ENCODE results near the gene TDP1.

TDP1 gene

DNA sequence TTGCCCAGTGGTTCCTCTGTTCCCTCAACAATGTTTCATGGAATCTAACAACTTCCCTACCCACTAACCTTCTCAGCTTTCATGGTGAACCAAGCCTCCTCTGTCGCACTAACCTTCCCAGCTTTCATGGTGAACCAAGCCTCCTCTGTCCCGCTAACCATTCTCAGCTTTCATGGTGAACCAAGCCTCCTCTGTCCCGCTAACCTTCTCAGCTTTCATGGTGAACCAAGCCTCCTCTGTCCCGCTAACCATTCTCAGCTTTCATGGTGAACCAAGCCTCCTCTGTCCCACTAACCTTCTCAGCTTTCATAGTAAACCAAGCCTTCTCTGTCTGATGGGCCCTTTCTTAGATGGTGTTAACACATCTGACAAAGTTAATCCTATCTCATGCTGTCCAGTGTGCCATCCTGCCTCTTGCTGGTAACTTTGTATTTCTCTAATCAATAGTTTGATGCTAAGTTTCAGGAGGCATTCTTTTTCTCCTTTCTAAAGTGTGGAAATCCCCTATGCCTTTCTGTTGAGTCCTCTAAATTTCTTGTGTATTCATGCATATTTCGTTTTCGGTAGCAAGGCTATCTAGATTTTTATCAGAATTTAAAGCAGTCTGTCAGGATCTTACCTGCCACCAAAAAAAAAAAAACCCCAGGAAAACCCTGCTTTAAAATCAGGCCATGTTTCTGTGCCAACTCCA lies 79.3 kb downstream of the TDP1 start:
- no peak for TF ChIP-seq CTCF (IDR thresholded peaks at IDR 0.05; ENCODE audit: low read depth, low read length, missing control alignments)
- DNase-seq (ENCODE audit: low read depth), result no peak
- in situ Hi-C loops (cut with HindIII; ENCODE audit: low sequenced_read_pairs), result no loop called here

GRCh38 chr14:90039253-90040010 lies 83.7 kb downstream of the TDP1 start:
- in situ Hi-C loops (cut with HindIII; ENCODE audit: low sequenced_read_pairs), result no loop called here

More for the DNA sequence above, 79.3 kb downstream of the TDP1 start:
- no peak overlapping the region for H3K4me3 ChIP-seq (ENCODE audit: low read depth, low read length)

DNA sequence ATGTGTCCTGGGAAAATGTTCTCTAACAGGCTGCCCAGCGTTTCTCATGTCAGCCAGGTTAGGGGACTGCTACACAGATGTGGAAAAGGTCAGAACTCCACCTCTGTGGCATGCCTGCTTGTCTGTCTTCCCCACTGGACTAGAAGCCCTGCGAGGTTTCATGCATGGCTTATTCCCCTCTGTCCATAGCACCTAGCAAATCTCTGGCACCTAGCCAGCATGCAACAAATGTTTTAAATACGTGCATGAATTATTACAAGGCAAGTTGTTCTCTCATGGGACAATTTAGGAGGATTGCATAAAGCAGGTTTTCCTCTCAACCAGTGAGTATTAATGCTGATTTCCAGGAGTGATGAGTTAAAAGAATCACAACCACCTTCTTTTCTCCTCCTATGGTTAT lies 84.7 kb downstream of the TDP1 start:
- in situ Hi-C loops (cut with HindIII; ENCODE audit: low sequenced_read_pairs), result no loop called here
- DNase-seq (ENCODE audit: low read depth), result no peak
- TF ChIP-seq CTCF (IDR thresholded peaks at IDR 0.05; ENCODE audit: low read depth, low read length, missing control alignments), result no peak
- H3K4me3 ChIP-seq (ENCODE audit: low read depth, low read length), result no peak overlapping the region

More at GRCh38 chr14:90039253-90040010, 83.7 kb downstream of the TDP1 start:
- no peak overlapping the region for H3K4me3 ChIP-seq (ENCODE audit: low read depth, low read length)
- no peak for DNase-seq (ENCODE audit: low read depth)
- no peak for TF ChIP-seq CTCF (IDR thresholded peaks at IDR 0.05; ENCODE audit: low read depth, low read length, missing control alignments)

- H3K4me3 ChIP-seq (ENCODE audit: low read depth, low read length), result no peak overlapping the region
- in situ Hi-C loops (cut with HindIII; ENCODE audit: low sequenced_read_pairs), result no loop called here
- DNase-seq (ENCODE audit: low read depth), result no peak
- TF ChIP-seq CTCF (IDR thresholded peaks at IDR 0.05; ENCODE audit: low read depth, low read length, missing control alignments), result no peak
Measured at GRCh38 chr14:90042496-90043252, 86.9 kb downstream of the TDP1 start.

- in situ Hi-C loops (cut with HindIII; ENCODE audit: low sequenced_read_pairs), result no loop called here
- H3K4me3 ChIP-seq (ENCODE audit: low read depth, low read length), result no peak overlapping the region
- TF ChIP-seq CTCF (IDR thresholded peaks at IDR 0.05; ENCODE audit: low read depth, low read length, missing control alignments), result no peak
- no peak for DNase-seq (ENCODE audit: low read depth)
Measured at GRCh38 chr14:90045616-90046015, 89.9 kb downstream of the TDP1 start.

- in situ Hi-C loops (cut with HindIII; ENCODE audit: low sequenced_read_pairs), result no loop called here
- DNase-seq (ENCODE audit: low read depth), result no peak
- TF ChIP-seq CTCF (IDR thresholded peaks at IDR 0.05; ENCODE audit: low read depth, low read length, missing control alignments), result no peak
- H3K4me3 ChIP-seq (ENCODE audit: low read depth, low read length), result no peak overlapping the region
Measured at GRCh38 chr14:90049390-90049789, 93.7 kb downstream of the TDP1 start.

Data from astrocyte of the cerebellum (primary cell).